RWPE2 (cell line): ENCODE results near the gene NLN.
"Not testable (repeated sequence)": the region's sequence is repeated elsewhere in the genome, so short reads cannot be mapped to it uniquely, and the experiment has no call there.

Experiments
- ATAC-seq: fragments of 200-7000 bp; cut with Tn5 transposase; 3 replicates; pipeline ENCODE4 v1.9.1; 2021; ENCODE audit warnings: low read depth
- DNase-seq: peaks from one replicate; pipeline ENCODE4 v3.0.0-alpha.2; 2020; ENCODE audit warnings: low spot score
- H3K27ac ChIP-seq: fragments of 450-650 bp; 2 replicates; pipeline ENCODE4 v1.5.1; 2017; ENCODE audit warnings: mild to moderate bottlenecking; ENCODE audit not compliant: poor library complexity, severe bottlenecking
- H3K27me3 ChIP-seq: fragments of 250-450 bp; sonication (Bioruptor Pico); 2 replicates; pipeline ENCODE4 v1.5.1; 2021; ENCODE audit warnings: mild to moderate bottlenecking, moderate library complexity; ENCODE audit not compliant: insufficient read depth, poor library complexity, severe bottlenecking
- H3K36me3 ChIP-seq: fragments of 250-450 bp; sonication (Bioruptor Pico); 2 replicates; pipeline ENCODE4 v1.5.1; 2020; ENCODE audit warnings: low read depth, mild to moderate bottlenecking, moderate library complexity
- H3K4me1 ChIP-seq: fragments of 250-450 bp; sonication (Bioruptor Pico); 2 replicates; pipeline ENCODE4 v1.5.1; 2021; ENCODE audit warnings: mild to moderate bottlenecking, moderate library complexity; ENCODE audit not compliant: insufficient read depth, poor library complexity, severe bottlenecking
- H3K4me3 ChIP-seq: fragments of 250-450 bp; sonication (Bioruptor Pico); 2 replicates; pipeline ENCODE4 v1.5.1; 2021; ENCODE audit warnings: mild to moderate bottlenecking, moderate library complexity; ENCODE audit not compliant: severe bottlenecking
- H3K9me3 ChIP-seq: fragments of 250-450 bp; sonication (Bioruptor Pico); 2 replicates; pipeline ENCODE4 v1.5.1; 2021; ENCODE audit warnings: mild to moderate bottlenecking, moderate library complexity; ENCODE audit not compliant: severe bottlenecking
- CTCF ChIP-seq: fragments of 450-650 bp; IDR thresholded peaks from one replicate; pipeline ENCODE4 v1.5.1; 2017; ENCODE audit warnings: mild to moderate bottlenecking, moderate library complexity; ENCODE audit not compliant: poor library complexity, severe bottlenecking

The NLN gene

GRCh38 chr5:65803699-65804391 is 81.8 kb downstream of the NLN start:
- H3K9me3 ChIP-seq = no peaks in the 10 kb centered on the region
- H3K27me3 ChIP-seq = no peaks in the 10 kb centered on the region
- no peak overlapping the region for H3K4me3 ChIP-seq
- H3K4me1 ChIP-seq = peaks cover 4% of the 10 kb centered on the region
- ATAC-seq (no peak), DNase-seq (no peak)
- TF ChIP-seq CTCF = no peak
- peaks cover 4% of the 10 kb centered on the region; the same call in 1 of the 2 replicates for H3K36me3 ChIP-seq
- no peak overlapping the region for H3K27ac ChIP-seq

- Histone ChIP-seq H3K4me1 (peaks cover 4% of the 10 kb centered on the region), H3K36me3 (peaks cover 13% of the 10 kb centered on the region), H3K27ac (no peak overlapping the region), H3K4me3 (no peak overlapping the region), H3K27me3 (no peaks in the 10 kb centered on the region), H3K9me3 (no peaks in the 10 kb centered on the region)
- ATAC-seq (no peak), DNase-seq (no peak)
- no peak for TF ChIP-seq CTCF
Measured at GRCh38 chr5:65805089-65805488, 83.1 kb downstream of the NLN start.

GRCh38 chr5:65807494-65807893 is 85.5 kb downstream of the NLN start:
- H3K36me3 ChIP-seq = peaks cover 32% of the 10 kb centered on the region
- peaks cover 26% of the 10 kb centered on the region for H3K4me1 ChIP-seq
- H3K9me3 ChIP-seq, ATAC-seq, H3K4me3 ChIP-seq, DNase-seq, H3K27ac ChIP-seq, H3K27me3 ChIP-seq: not testable (repeated sequence)

GRCh38 chr5:65808251-65808741 is 86.3 kb downstream of the NLN start:
- Histone ChIP-seq H3K27ac (no peak overlapping the region), H3K4me1 (peaks cover 31% of the 10 kb centered on the region), H3K9me3 (no peaks in the 10 kb centered on the region), H3K36me3 (peaks cover 35% of the 10 kb centered on the region), H3K27me3 (no peaks in the 10 kb centered on the region), H3K4me3 (no peak overlapping the region)
- DNase-seq = no peak
- ATAC-seq = no peak
- no peak for TF ChIP-seq CTCF

- Histone ChIP-seq H3K27me3 (no peaks in the 10 kb centered on the region), H3K27ac (no peak overlapping the region), H3K4me3 (no peak overlapping the region), H3K36me3 (peaks cover 35% of the 10 kb centered on the region), H3K9me3 (no peaks in the 10 kb centered on the region), H3K4me1 (peaks cover 31% of the 10 kb centered on the region)
- TF ChIP-seq CTCF = no peak
- ATAC-seq = no peak
- no peak for DNase-seq
Measured at GRCh38 chr5:65808818-65809217, 86.8 kb downstream of the NLN start.
